IMR-90 (cell line): ENCODE data around the gene LRRC37A2. TPM values are rescaled to one million over a fixed set of nuclear protein-coding genes. Genes with fewer than 3 reads are reported as not detected.
"Not testable (repeated sequence)": the region's sequence is repeated elsewhere in the genome, so short reads cannot be mapped to it uniquely, and the experiment has no call there.

Experiments
- ATAC-seq: fragments of 200-7000 bp; cut with Tn5 transposase; 2 replicates; pipeline ENCODE4 v1.9.1; 2020; ENCODE audit warnings: low read depth, mild to moderate bottlenecking, moderate library complexity
- BruUV-seq: library from RNA; stranded (reverse); fragments of 400-500 nt; replicated peaks from 2 replicates; lab custom pipeline; 2021; lab: Mats Ljungman, UMichigan
- CTCF ChIA-PET: fragments of 300-600 bp; formaldehyde crosslinking; extraction: SDS; loops from one replicate; lab custom pipeline; 2021; ENCODE audit warnings: antibody characterized with exemption; lab: Yijun Ruan, JAX
- POLR2A ChIA-PET: fragments of 300-600 bp; sonication (Branson Sonifier 250); formaldehyde crosslinking; loops from one replicate; lab custom pipeline; 2022; ENCODE audit warnings: antibody characterized with exemption; ENCODE audit not compliant: unreplicated experiment; lab: Charles Lee
- DNase-seq: peaks from one replicate; pipeline ENCODE4 v3.0.0; 2013
- H2AFZ ChIP-seq: replicated peaks from 2 replicates; pipeline ENCODE3; 2013; ENCODE audit warnings: low read length, mild to moderate bottlenecking; ENCODE audit not compliant: poor library complexity
- H2AK5ac ChIP-seq: 2 replicates; pipeline ENCODE4 v1.6.1; 2013; ENCODE audit warnings: low read depth, low read length, inconsistent platforms
- H2AK9ac ChIP-seq: replicated peaks from 2 replicates; pipeline ENCODE3; 2013; ENCODE audit warnings: mild to moderate bottlenecking, low read depth, low read length, moderate library complexity; ENCODE audit not compliant: poor library complexity
- H2BK120ac ChIP-seq: 2 replicates; pipeline ENCODE4 v1.6.1; 2013; ENCODE audit warnings: low read depth, low read length, inconsistent platforms
- H2BK15ac ChIP-seq: 3 replicates; pipeline ENCODE4 v1.6.1; 2013; ENCODE audit warnings: low read depth, low read length, inconsistent platforms
- H2BK20ac ChIP-seq: 2 replicates; pipeline ENCODE4 v1.6.1; 2013; ENCODE audit warnings: low read depth, mild to moderate bottlenecking, inconsistent platforms, low read length, moderate library complexity
- H2BK5ac ChIP-seq: 2 replicates; pipeline ENCODE4 v1.6.1; 2013; ENCODE audit warnings: mild to moderate bottlenecking, low read depth, low read length, inconsistent platforms; ENCODE audit not compliant: poor library complexity, severe bottlenecking
- H3K14ac ChIP-seq: replicated peaks from 2 replicates; pipeline ENCODE4 v1.6.1; 2013; ENCODE audit warnings: low read depth, low read length, inconsistent platforms
- H3K18ac ChIP-seq: 2 replicates; pipeline ENCODE4 v1.6.1; 2013; ENCODE audit warnings: low read depth, low read length, control low read depth
- H3K23ac ChIP-seq: 2 replicates; pipeline ENCODE4 v1.6.1; 2013; ENCODE audit warnings: low read depth, low read length, inconsistent platforms
- H3K27ac ChIP-seq: 2 replicates; pipeline ENCODE4 v1.5.1; 2013; ENCODE audit warnings: mild to moderate bottlenecking, control low read depth, low read length; ENCODE audit not compliant: insufficient read depth
- H3K27me3 ChIP-seq: 2 replicates; pipeline ENCODE4 v1.6.1; 2013; ENCODE audit warnings: low read length; ENCODE audit not compliant: control insufficient read depth, insufficient read depth
- H3K36me3 ChIP-seq: 2 replicates; pipeline ENCODE4 v1.6.1; 2013; ENCODE audit warnings: low read length, mixed read lengths; ENCODE audit not compliant: control insufficient read depth, insufficient read depth
- H3K4ac ChIP-seq: 2 replicates; pipeline ENCODE4 v1.6.1; 2013; ENCODE audit warnings: low read depth, low read length, inconsistent platforms
- H3K4me1 ChIP-seq: 2 replicates; pipeline ENCODE4 v1.6.1; 2013; ENCODE audit warnings: low read length, mixed read lengths; ENCODE audit not compliant: control insufficient read depth, insufficient read depth
- H3K4me2 ChIP-seq: 2 replicates; pipeline ENCODE4 v1.6.1; 2013; ENCODE audit warnings: low read depth, mild to moderate bottlenecking, control low read depth, low read length, moderate library complexity
- H3K4me3 ChIP-seq: 2 replicates; pipeline ENCODE4 v1.5.1; 2013; ENCODE audit warnings: low read depth, mild to moderate bottlenecking, control low read depth, low read length, moderate library complexity; ENCODE audit not compliant: insufficient read depth
- H3K56ac ChIP-seq: 2 replicates; pipeline ENCODE4 v1.6.1; 2013; ENCODE audit warnings: low read length, inconsistent platforms; ENCODE audit not compliant: insufficient read depth; ENCODE audit errors: extremely low read depth
- H3K79me1 ChIP-seq, 2 experiments: 2 replicates each; pipeline ENCODE4 v1.6.1; 2013; ENCODE audit warnings: low read length in 2 of 2, inconsistent platforms in 1 of 2, low read depth in 1 of 2
- H3K9ac ChIP-seq: 2 replicates; pipeline ENCODE4 v1.6.1; 2013; ENCODE audit warnings: low read depth, low read length, control low read depth
- H3K9me1 ChIP-seq: 2 replicates; pipeline ENCODE4 v1.6.1; 2013; ENCODE audit warnings: low read length, inconsistent platforms; ENCODE audit not compliant: insufficient read depth
- H3K9me3 ChIP-seq: 2 replicates; pipeline ENCODE4 v1.6.1; 2013; ENCODE audit warnings: low read length; ENCODE audit not compliant: control insufficient read depth, insufficient read depth
- H4K20me1 ChIP-seq: 2 replicates; pipeline ENCODE4 v1.6.1; 2013; ENCODE audit warnings: low read length, inconsistent platforms; ENCODE audit not compliant: insufficient read depth
- H4K5ac ChIP-seq: 2 replicates; pipeline ENCODE4 v1.6.1; 2013; ENCODE audit warnings: mild to moderate bottlenecking, low read depth, low read length, control low read depth
- H4K8ac ChIP-seq, 2 experiments: 2 replicates each; pipeline ENCODE4 v1.6.1; 2013; ENCODE audit warnings: low read depth in 2 of 2, low read length in 2 of 2, control low read depth in 1 of 2, inconsistent platforms in 1 of 2
- H4K91ac ChIP-seq: 2 replicates; pipeline ENCODE4 v1.6.1; 2013; ENCODE audit warnings: low read depth, low read length, inconsistent platforms; ENCODE audit not compliant: insufficient read depth
- WGBS, 2 experiments: methylation state at CpG; one replicate each; pipeline versions ENCODE4 v1.1.5 to v1.1.7; 2013; ENCODE audit warnings: missing lambda C conversion rate in 2 of 2; ENCODE audit not compliant: insufficient read length in 1 of 2; ENCODE audit errors: extremely low coverage in 2 of 2; 5-methylcytosine and 5-hydroxymethylcytosine counted together
- dilution Hi-C: fragments of 300-500 bp; cut with HindIII; formaldehyde crosslinking; loops from one replicate; pipeline ENCODE4 v1.14.3; 2018; ENCODE audit warnings: low sequenced_read_pairs; ENCODE audit not compliant: unreplicated experiment
- in situ Hi-C: fragments of 300-500 bp; cut with MboI; formaldehyde crosslinking; loops from 3 replicates; pipeline ENCODE4 v1.14.3; 2019; ENCODE audit warnings: low sequenced_read_pairs, inconsistent platforms, mixed read lengths
- intact Hi-C: fragments of 100-400 bp; cut with micrococcal nuclease; formaldehyde crosslinking; loops from 2 replicates; pipeline ENCODE4 v1.10.0; 2022
- polyA plus RNA-seq, 3 experiments: library from polyadenylated mRNA; depleted of rRNA; stranded (reverse); fragments of >200 nt; gene quantifications; 2 replicates each; pipeline ENCODE4 v1.2.3, GENCODE V29; 2012; ENCODE audit warnings: low replicate concordance in 1 of 3
- total RNA-seq: library from RNA; depleted of rRNA; stranded (reverse); fragments of >200 nt; gene quantifications from 2 replicates; pipeline ENCODE4 v1.2.3, GENCODE V29; 2012

Gene LRRC37A2
- total and polyA plus RNA-seq, 2 of the 4 experiments (the other 2 are of a cell fraction) = 2.7 to 3.2 TPM

- intact Hi-C loops, DNase-seq, H3K36me3 ChIP-seq, H2BK5ac ChIP-seq, POLR2A ChIA-PET, H3K9ac ChIP-seq, H4K91ac ChIP-seq, H3K56ac ChIP-seq, dilution Hi-C loops, ATAC-seq, H3K79me1 ChIP-seq, CTCF ChIA-PET, H3K4me1 ChIP-seq, H3K27me3 ChIP-seq, H4K5ac ChIP-seq, H3K9me3 ChIP-seq, H3K27ac ChIP-seq, H4K20me1 ChIP-seq, H2BK20ac ChIP-seq, H3K9me1 ChIP-seq, H2BK15ac ChIP-seq, H3K4me2 ChIP-seq, H2BK120ac ChIP-seq, in situ Hi-C loops, H2AFZ ChIP-seq, H3K14ac ChIP-seq, H4K8ac ChIP-seq, BruUV-seq, H3K4me3 ChIP-seq, H3K23ac ChIP-seq, H3K18ac ChIP-seq, H2AK9ac ChIP-seq, H2AK5ac ChIP-seq, H3K4ac ChIP-seq: not testable (repeated sequence)
- no CpG with 5 or more reads among the region's 3 CpGs for WGBS, 2 experiments
Observed at GRCh38 chr17:46600767-46601166, 88.5 kb downstream of the LRRC37A2 start.

GRCh38 chr17:46603125-46603524, 90.9 kb downstream of the LRRC37A2 start:
- H3K4me1 ChIP-seq, H3K23ac ChIP-seq, H3K36me3 ChIP-seq, H2AK5ac ChIP-seq, dilution Hi-C loops, H3K18ac ChIP-seq, BruUV-seq, in situ Hi-C loops, H3K4me2 ChIP-seq, H3K4me3 ChIP-seq, H3K27ac ChIP-seq, H2BK20ac ChIP-seq, H3K4ac ChIP-seq, DNase-seq, H2AFZ ChIP-seq, CTCF ChIA-PET, H2BK5ac ChIP-seq, H4K20me1 ChIP-seq, H2BK15ac ChIP-seq, H3K27me3 ChIP-seq, H3K9me1 ChIP-seq, H3K9ac ChIP-seq, POLR2A ChIA-PET, H4K8ac ChIP-seq, H2AK9ac ChIP-seq, intact Hi-C loops, H3K56ac ChIP-seq, H3K79me1 ChIP-seq, H3K14ac ChIP-seq, H4K91ac ChIP-seq, H3K9me3 ChIP-seq, H2BK120ac ChIP-seq, ATAC-seq, H4K5ac ChIP-seq: not testable (repeated sequence)
